ENCODE measurements around the gene KMO. TPM values are rescaled to one million over a fixed set of nuclear protein-coding genes. Genes with fewer than 3 reads are reported as not detected.
A peak's percentile ranks its signal among the peaks of the same experiment; 100 is the strongest.

KMO gene
- polyA plus RNA-seq, 3 donors: 4.7 to 9.0 (median 6.4) TPM

DNA sequence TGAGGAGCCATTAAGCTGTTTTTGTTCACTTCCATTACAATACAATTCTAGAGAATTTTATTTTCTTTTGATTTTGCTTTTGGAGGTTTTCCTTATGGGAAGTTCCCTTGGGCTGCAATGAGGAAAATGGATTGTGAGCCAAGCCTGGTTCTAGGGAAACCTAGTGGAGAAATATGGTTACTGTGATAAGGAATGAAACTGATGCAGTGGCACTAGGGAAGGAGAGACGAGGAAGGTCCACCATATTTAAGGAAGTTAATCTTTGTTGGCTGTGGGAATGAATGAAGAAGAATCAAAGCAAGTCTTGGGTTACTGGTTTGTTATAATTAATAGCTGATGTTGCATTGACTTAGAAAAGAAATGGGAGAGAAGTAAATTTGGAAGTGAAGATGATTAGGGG lies 79.6 kb downstream of the KMO start:
- TF ChIP-seq, protein P1, sequence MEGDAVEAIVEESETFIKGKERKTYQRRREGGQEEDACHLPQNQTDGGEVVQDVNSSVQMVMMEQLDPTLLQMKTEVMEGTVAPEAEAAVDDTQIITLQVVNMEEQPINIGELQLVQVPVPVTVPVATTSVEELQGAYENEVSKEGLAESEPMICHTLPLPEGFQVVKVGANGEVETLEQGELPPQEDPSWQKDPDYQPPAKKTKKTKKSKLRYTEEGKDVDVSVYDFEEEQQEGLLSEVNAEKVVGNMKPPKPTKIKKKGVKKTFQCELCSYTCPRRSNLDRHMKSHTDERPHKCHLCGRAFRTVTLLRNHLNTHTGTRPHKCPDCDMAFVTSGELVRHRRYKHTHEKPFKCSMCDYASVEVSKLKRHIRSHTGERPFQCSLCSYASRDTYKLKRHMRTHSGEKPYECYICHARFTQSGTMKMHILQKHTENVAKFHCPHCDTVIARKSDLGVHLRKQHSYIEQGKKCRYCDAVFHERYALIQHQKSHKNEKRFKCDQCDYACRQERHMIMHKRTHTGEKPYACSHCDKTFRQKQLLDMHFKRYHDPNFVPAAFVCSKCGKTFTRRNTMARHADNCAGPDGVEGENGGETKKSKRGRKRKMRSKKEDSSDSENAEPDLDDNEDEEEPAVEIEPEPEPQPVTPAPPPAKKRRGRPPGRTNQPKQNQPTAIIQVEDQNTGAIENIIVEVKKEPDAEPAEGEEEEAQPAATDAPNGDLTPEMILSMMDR (IDR thresholded peaks at IDR 0.05): no peak
- H2AFZ ChIP-seq (ENCODE audit: insufficient read depth, low read depth, low read length, poor library complexity, severe bottlenecking): no peak overlapping the region
- DNase-seq: peak in 1 of 3 donors; percentile 35
- H3K27ac ChIP-seq (ENCODE audit: low read depth in 1 of 2, low read length in 2 of 2): peak overlapping the region in 1 of 2 donors; percentile 60
- peaks cover 7% of the 10 kb centered on the region for H3K79me2 ChIP-seq (ENCODE audit: insufficient read depth, low read length)
- Mint-ChIP-seq H3K4me1 (peaks cover 14% of the 10 kb centered on the region), H3K9me3 (no peaks in the 10 kb centered on the region), H3K27me3 (ENCODE audit: low read depth in 3 of 3) (peaks cover 0 to 3% (median 0%) of the 10 kb centered on the region in 3 donors), H3K27ac (no peak overlapping the region), H3K36me3 (peaks cover 11 to 13% of the 10 kb centered on the region in 2 donors), H3K4me3 (no peak overlapping the region)
- WGBS (ENCODE audit: insufficient coverage): 15% methylated on average over 1 of the region's 1 CpG
- intact Hi-C loops (cut with micrococcal nuclease): loop anchor here in 1 of 2 donors (5.0 to 10.0 kb wide), 2 partner anchors 79 to 233 kb away; partner anchors contain the start of genes EXO1 and KMO
- H3K4me3 ChIP-seq (replicated peaks in 1 of 3; ENCODE audit: low read depth in 2 of 3, low read length in 3 of 3): no peak overlapping the region
- H4K20me1 ChIP-seq (ENCODE audit: insufficient read depth, low read length): no peaks in the 10 kb centered on the region
- no peaks in the 10 kb centered on the region for H3K9me3 ChIP-seq (replicated peaks in 1 of 2; ENCODE audit: control insufficient read depth in 1 of 2, insufficient read depth in 1 of 2, low read length in 2 of 2)
- no peak overlapping the region for H3K4me2 ChIP-seq (replicated peaks; ENCODE audit: extremely low read depth, low read length, poor library complexity, severe bottlenecking)
- no peaks in the 10 kb centered on the region for H3K27me3 ChIP-seq (ENCODE audit: control insufficient read depth in 2 of 2, insufficient read depth in 2 of 2, low read length in 2 of 2)
- H3K36me3 ChIP-seq (replicated peaks in 1 of 2; ENCODE audit: control insufficient read depth in 1 of 2, insufficient read depth in 2 of 2, low read length in 2 of 2): peaks cover 0 to 5% of the 10 kb centered on the region in 2 donors
- H3K9ac ChIP-seq (ENCODE audit: insufficient read depth, low read length, poor library complexity, severe bottlenecking): no peak overlapping the region
- peaks cover 11 to 20% of the 10 kb centered on the region in 2 donors for H3K4me1 ChIP-seq (ENCODE audit: control insufficient read depth in 1 of 2, insufficient read depth in 2 of 2, low read length in 2 of 2)

GRCh38 chr1:241612533-241613477 lies 80.6 kb downstream of the KMO start:
- peaks cover 0 to 5% of the 10 kb centered on the region in 2 donors for H3K36me3 ChIP-seq (replicated peaks in 1 of 2; ENCODE audit: control insufficient read depth in 1 of 2, insufficient read depth in 2 of 2, low read length in 2 of 2)
- peak overlapping the region in 4 of 7 donors; percentile 72 to 91 (median 84) for H3K27ac Mint-ChIP-seq
- peaks cover 0 to 1% (median 0%) of the 10 kb centered on the region in 3 donors for H3K27me3 Mint-ChIP-seq (ENCODE audit: low read depth in 3 of 3)
- peak; percentile 68 to 94 (median 70) for DNase-seq
- no peak overlapping the region for H2AFZ ChIP-seq (ENCODE audit: insufficient read depth, low read depth, low read length, poor library complexity, severe bottlenecking)
- no peaks in the 10 kb centered on the region for H3K27me3 ChIP-seq (ENCODE audit: control insufficient read depth in 2 of 2, insufficient read depth in 2 of 2, low read length in 2 of 2)
- no peaks in the 10 kb centered on the region for H3K9me3 Mint-ChIP-seq
- TF ChIP-seq, protein P1 (IDR thresholded peaks at IDR 0.05): no peak
- no peak overlapping the region for H3K9ac ChIP-seq (ENCODE audit: insufficient read depth, low read length, poor library complexity, severe bottlenecking)
- peaks cover 7% of the 10 kb centered on the region for H3K79me2 ChIP-seq (ENCODE audit: insufficient read depth, low read length)
- peaks cover 10% of the 10 kb centered on the region for H3K4me1 Mint-ChIP-seq
- peaks cover 11 to 20% of the 10 kb centered on the region in 2 donors for H3K4me1 ChIP-seq (ENCODE audit: control insufficient read depth in 1 of 2, insufficient read depth in 2 of 2, low read length in 2 of 2)
- H3K27ac ChIP-seq (ENCODE audit: low read depth in 1 of 2, low read length in 2 of 2): peak overlapping the region in 1 of 2 donors; percentile 60
- WGBS (ENCODE audit: insufficient coverage): 0% methylated on average over 3 of the region's 9 CpGs
- peak overlapping the region; percentile 6 for H3K4me2 ChIP-seq (replicated peaks; ENCODE audit: extremely low read depth, low read length, poor library complexity, severe bottlenecking)
- H3K9me3 ChIP-seq (replicated peaks in 1 of 2; ENCODE audit: control insufficient read depth in 1 of 2, insufficient read depth in 1 of 2, low read length in 2 of 2): no peaks in the 10 kb centered on the region
- intact Hi-C loops (cut with micrococcal nuclease): loop anchor here in 1 of 2 donors (5.0 to 10.0 kb wide), 2 partner anchors 81 to 232 kb away; partner anchors contain the start of genes EXO1 and KMO
- H3K36me3 Mint-ChIP-seq: peaks cover 11 to 18% of the 10 kb centered on the region in 2 donors
- H4K20me1 ChIP-seq (ENCODE audit: insufficient read depth, low read length): no peaks in the 10 kb centered on the region
- peak overlapping the region in 1 of 2 donors; percentile 3 for H3K4me3 Mint-ChIP-seq
- no peak overlapping the region for H3K4me3 ChIP-seq (replicated peaks in 1 of 3; ENCODE audit: low read depth in 2 of 3, low read length in 3 of 3)
